Left colon (tissue), 2 donors: ENCODE data around the gene LILRA5. TPM values are rescaled to one million over a fixed set of nuclear protein-coding genes. Genes with fewer than 3 reads are reported as not detected.
"Not testable (repeated sequence)": the region's sequence is repeated elsewhere in the genome, so short reads cannot be mapped to it uniquely, and the experiment has no call there.

Experiments used
- ATAC-seq: fragments of 200-7000 bp; cut with Tn5 transposase; one replicate; pipeline ENCODE4 v1.9.1; 2020; ENCODE audit warnings: mild to moderate bottlenecking, moderate library complexity
- DNase-seq, 2 donors: peaks; one replicate each; pipeline ENCODE4 v3.0.0-alpha.2; 2020
- intact Hi-C, 2 donors: fragments of 100-400 bp; cut with DNase I in 1 of 2; cut with micrococcal nuclease in 1 of 2; formaldehyde crosslinking; loops; one replicate each; pipeline versions ENCODE4 v1.11.2 to v1.14.0; 2022; cut with DNase I, micrococcal nuclease
- long read RNA-seq: library from polyadenylated mRNA; unstranded; transcript quantifications from one replicate; pipeline ENCODE4 v2.0.0, GENCODE V29; 2021
- total RNA-seq, 2 donors: library from RNA; stranded (reverse); fragmentation: NEBNext Ultra II Directional; extraction: Animal tissue kit (Norgen Biotek cat#: 25700); gene quantifications; one replicate each; pipeline ENCODE4 v1.2.1, GENCODE V29; 2021
- donor health status: DM: no; HTN: no; CAD: no.
- donor health status: DM: yes; HTN: yes; CAD: no.

Gene LILRA5
- 1 to 10 TPM in 1 of 2 donors, under 1 TPM in 1; 0.82 to 2.2 TPM for total RNA-seq
- long read RNA-seq, partial matches to known transcripts: 0 of 1 reads
- long read RNA-seq, other reads (novel, unspliced or antisense): 0 of 1 reads

DNA sequence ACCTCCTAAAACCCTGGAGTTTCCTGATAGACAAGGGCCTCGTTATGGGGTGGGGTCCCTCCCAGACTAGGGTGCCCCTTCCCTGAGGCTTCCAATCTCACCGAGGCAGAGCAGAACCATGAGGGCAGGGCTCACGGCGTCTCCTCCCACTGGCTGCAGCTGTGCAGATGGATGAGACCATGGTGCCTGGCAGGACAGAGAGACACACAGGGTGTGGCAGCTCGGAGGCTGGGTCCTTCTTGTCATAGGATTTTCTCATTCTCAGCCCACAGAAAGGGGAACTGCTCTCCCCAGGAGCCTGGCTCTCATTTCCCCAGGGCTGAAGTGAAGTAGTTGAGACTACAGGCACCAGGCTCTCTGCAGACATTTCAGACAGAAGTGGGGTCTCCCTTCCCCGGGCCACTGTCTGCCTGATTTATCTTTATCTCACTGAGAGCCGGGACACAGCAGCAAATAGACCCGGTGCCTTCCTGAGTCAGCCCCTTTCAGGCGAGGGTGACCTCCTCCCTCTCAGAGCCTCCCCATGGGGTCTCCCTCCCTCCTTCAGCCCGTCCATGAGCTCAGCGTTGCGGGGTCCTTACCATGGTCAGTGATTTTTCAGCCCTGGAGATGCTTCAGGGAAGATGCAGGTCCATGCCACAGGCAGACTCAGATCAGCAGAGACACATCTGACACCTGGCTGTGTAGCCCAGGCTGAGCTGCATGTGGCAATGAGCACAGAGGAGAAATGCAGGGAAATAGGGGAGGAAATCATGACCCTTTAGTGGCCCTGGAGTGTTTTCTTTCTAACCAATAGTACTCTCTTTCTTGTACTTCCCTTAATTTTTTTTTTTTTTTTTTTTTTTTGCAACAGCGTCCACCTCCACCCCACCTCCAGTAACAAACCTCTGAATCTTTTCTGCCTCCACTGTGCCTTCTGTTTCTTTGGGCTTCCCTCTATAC is at the start of gene LILRA5:
Gene LILRA5 (minus strand): TSS at position 731 of the 942 bp plus-strand sequence. CDS start 147 bp downstream, at position 584.
- ATAC-seq (no peak), DNase-seq (no peak)
- intact Hi-C loops: no loop called here

GRCh38 chr19:54361680-54362422 is 48.9 kb upstream of the LILRA5 start:
- DNase-seq, intact Hi-C loops, ATAC-seq: not testable (repeated sequence)

- ATAC-seq (peak; percentile 83), DNase-seq (peak in 1 of 2 donors; percentile 54)
- intact Hi-C loops: not testable (repeated sequence)
Measured at GRCh38 chr19:54359149-54359820, 46.3 kb upstream of the LILRA5 start.

- ATAC-seq (no peak), DNase-seq (no peak)
- intact Hi-C loops: no loop called here
Measured at GRCh38 chr19:54357381-54357780, 44.4 kb upstream of the LILRA5 start.

- DNase-seq (no peak), ATAC-seq (no peak)
- intact Hi-C loops: no loop called here
Measured at GRCh38 chr19:54356444-54357056, 43.6 kb upstream of the LILRA5 start.

DNA sequence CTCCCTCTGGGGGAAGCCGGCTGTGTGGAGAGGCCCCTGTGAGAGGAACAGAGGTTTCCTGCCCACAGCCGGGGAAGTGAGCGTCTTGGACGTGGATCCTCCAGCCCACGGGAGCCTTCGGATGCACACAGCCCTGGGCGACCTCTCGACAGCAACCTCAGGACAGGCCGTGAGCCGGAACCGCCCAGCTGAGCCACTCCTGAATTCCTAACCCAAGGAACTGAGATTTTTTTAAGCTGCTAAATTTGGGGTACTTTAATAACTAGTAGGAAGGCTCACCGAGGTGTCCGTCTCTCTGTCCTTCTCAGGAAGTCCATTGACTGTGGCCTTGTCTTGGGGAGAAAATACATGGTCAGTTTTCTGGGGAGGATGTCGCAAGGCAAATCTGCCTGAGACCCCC is 42.7 kb upstream of the LILRA5 start:
- no peak for ATAC-seq
- intact Hi-C loops: no loop called here
- DNase-seq: no peak

GRCh38 chr19:54354761-54355160 is 41.8 kb upstream of the LILRA5 start:
- no peak for DNase-seq
- no peak for ATAC-seq
- intact Hi-C loops: no loop called here

GRCh38 chr19:54352546-54352945 is 39.6 kb upstream of the LILRA5 start:
- intact Hi-C loops: no loop called here

GRCh38 chr19:54352041-54352440 is 39.1 kb upstream of the LILRA5 start:
- DNase-seq: no peak
- intact Hi-C loops: no loop called here
- ATAC-seq: no peak

More at GRCh38 chr19:54352546-54352945, 39.6 kb upstream of the LILRA5 start:
- ATAC-seq (no peak), DNase-seq (no peak)

DNA sequence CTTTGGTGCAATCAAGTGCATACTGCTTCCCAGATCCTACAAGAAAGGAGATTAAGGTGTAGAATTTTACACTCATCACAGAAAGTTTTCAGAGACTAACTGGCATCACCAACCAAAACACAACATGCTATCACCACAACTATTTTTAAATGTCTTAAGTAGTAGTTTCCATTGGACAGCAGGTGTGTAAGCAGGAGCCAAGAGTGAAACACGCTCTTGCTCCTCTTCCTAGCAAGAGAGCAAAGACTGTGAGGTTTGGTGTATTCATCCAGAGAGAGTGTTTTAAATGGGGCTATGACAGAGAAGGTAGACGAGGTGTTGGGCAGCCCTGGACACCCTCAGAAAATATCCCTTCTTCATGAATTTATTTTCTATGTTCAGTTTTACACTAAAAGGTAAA is 38.5 kb upstream of the LILRA5 start:
- no peak for DNase-seq
- ATAC-seq: no peak
- intact Hi-C loops: no loop called here

DNA sequence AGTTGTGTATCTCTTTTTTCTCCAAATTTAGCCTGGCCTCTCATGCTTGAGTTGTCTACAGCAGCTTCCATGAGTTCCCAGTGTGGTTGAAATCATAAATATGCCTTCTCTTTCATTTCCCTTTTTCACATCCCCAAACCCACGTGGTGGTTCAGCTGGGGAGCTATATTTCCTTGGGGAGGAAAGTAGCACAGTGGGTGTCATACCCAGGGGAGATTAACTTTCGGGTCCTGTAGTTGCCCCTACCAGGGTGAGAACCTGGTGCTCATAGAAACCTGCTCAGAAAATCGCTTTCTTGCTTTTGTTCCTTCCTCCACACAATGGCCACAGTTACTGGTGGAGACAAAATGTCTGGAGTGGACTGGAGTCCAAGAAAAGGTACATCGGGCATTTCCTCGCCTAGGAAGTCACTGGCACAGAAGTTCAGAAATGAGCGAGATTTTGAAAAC is 33.0 kb upstream of the LILRA5 start:
- no peak for DNase-seq
- intact Hi-C loops: no loop called here
- ATAC-seq: no peak

DNA sequence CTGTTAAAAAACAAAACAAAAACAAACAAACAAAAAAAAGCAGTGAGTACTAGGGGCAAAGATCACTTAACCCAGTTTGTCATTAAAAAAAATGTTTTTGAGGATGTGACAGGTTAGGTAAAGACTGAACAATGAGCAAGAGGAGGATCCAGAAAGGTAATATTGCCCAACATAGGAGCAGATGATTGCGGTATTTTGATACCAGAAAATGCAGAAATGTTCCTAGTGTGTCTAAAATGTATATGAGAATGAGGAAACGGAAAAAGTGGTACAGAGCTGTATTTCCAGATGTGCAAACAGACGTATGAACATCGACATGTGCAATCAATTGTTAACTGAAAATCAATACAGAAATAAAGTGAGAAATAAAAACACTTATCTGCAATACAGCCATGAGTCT is 30.9 kb upstream of the LILRA5 start:
- intact Hi-C loops: no loop called here
- no peak for ATAC-seq
- no peak for DNase-seq

DNA sequence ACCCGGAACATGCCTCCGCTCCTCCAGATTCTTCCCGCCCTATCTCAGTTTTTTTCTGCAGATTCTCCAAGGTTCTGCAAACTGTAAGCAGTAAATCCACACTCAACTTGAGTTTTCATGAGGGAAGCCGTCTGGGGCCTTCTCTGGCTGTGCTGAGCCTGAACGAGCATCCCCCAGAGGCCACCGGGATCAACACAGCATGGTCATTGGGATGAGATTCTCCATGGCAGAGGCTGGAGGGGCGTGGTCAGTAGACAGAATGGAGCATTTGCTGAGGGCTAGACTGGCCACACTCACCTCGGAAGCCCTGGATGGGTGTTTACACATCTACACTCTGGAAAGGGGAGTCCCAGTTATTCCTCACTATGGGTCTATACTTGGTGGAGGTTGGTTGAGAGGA is 28.3 kb upstream of the LILRA5 start:
- no peak for DNase-seq
- intact Hi-C loops: no loop called here
- no peak for ATAC-seq

- DNase-seq: no peak
- intact Hi-C loops: no loop called here
- ATAC-seq: no peak
Measured at GRCh38 chr19:54339646-54340358, 26.8 kb upstream of the LILRA5 start.

DNA sequence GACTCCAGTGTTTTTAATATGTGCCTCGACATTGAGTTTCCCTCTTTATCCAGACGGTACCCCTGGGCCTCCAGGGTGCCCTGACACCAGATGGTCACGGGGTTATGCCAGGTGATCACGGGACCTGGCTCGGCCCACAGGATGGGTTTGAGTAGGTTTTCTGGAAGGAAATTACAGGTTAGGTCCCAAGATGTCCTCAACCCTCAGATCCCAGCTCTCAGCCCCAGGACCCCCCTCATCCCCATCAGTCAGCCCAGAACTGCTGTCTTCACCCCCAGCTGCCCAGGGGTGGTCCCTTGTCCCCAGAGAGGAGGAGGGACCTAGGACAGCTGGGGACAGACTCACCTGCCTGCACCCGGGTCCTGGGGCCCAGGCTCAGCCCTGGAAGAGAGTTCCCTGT is 25.6 kb upstream of the LILRA5 start:
- intact Hi-C loops: no loop called here
- ATAC-seq (no peak), DNase-seq (no peak)

DNA sequence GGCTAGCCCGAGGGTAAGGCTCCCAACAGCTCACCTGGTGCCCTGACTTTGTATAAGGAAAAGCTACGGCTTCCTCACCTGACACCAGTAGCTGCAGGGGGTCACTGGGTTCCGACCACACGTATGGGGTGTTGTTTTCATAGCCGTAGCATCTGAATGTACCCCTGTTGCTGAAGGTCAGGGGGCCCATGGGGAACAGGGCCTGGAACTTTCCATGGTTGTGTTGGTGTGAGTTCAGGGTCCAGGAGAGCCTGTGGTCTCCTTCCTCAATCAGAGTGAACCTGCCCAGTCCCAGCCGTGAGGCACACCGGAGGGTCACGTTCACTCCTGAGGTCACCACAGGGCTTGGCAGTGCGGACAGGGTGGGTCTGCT is 24.9 kb upstream of the LILRA5 start:
- ATAC-seq (no peak), DNase-seq (no peak)
- intact Hi-C loops: no loop called here

GRCh38 chr19:54336893-54337857 is 24.2 kb upstream of the LILRA5 start:
- intact Hi-C loops: no loop called here
- no peak for DNase-seq

More at GRCh38 chr19:54336893-54337857, 24.2 kb upstream of the LILRA5 start:
- ATAC-seq: no peak
